SU-DHL-6 (cell line): ENCODE measurements around the gene CCNY.

Experiments
- H2AFZ ChIP-seq: fragments of 200-600 bp; sonication (generic); 2 replicates; pipeline ENCODE4 v1.6.1; 2014; ENCODE audit warnings: low read depth, mild to moderate bottlenecking, moderate library complexity, mixed read lengths, antibody characterized with exemption, low read length; ENCODE audit not compliant: severe bottlenecking
- H3F3A ChIP-seq: fragments of 200-600 bp; shearing (Covaris generic); 2 replicates; pipeline ENCODE4 v1.6.0; 2016; ENCODE audit warnings: antibody characterized with exemption, mild to moderate bottlenecking; ENCODE audit not compliant: insufficient read depth
- H3K27ac ChIP-seq: fragments of 200-600 bp; sonication (generic); 2 replicates; pipeline ENCODE4 v1.5.1; 2016; ENCODE audit warnings: low read depth, mild to moderate bottlenecking, low read length, moderate library complexity, mixed read lengths
- H3K27me3 ChIP-seq: fragments of 200-600 bp; sonication (generic), shearing (Covaris generic); 2 replicates; pipeline ENCODE4 v1.6.0; 2014; ENCODE audit warnings: mild to moderate bottlenecking, low read length
- H3K36me3 ChIP-seq: fragments of 200-600 bp; sonication (generic); 2 replicates; pipeline ENCODE4 v1.6.1; 2014; ENCODE audit warnings: mild to moderate bottlenecking, low read length, mixed read lengths
- H3K4me2 ChIP-seq: fragments of 300-600, 200-600 bp; shearing (Covaris generic), sonication (generic); 2 replicates; pipeline ENCODE4 v1.6.0; 2014; ENCODE audit warnings: low read length, low read depth, mild to moderate bottlenecking; ENCODE audit not compliant: poor library complexity, severe bottlenecking
- H3K4me3 ChIP-seq: fragments of 200-600 bp; sonication (generic); 2 replicates; pipeline ENCODE4 v1.5.1; 2014; ENCODE audit warnings: antibody characterized with exemption, low read length, mild to moderate bottlenecking, mixed read lengths; ENCODE audit not compliant: insufficient read depth, poor library complexity, severe bottlenecking
- H3K79me2 ChIP-seq: fragments of 200-600 bp; sonication (generic); 2 replicates; pipeline ENCODE4 v1.6.1; 2014; ENCODE audit warnings: mild to moderate bottlenecking, low read length, moderate library complexity; ENCODE audit not compliant: insufficient read depth
- H3K9ac ChIP-seq: fragments of 200-600 bp; sonication (generic); 2 replicates; pipeline ENCODE4 v1.7.0; 2014; ENCODE audit warnings: mild to moderate bottlenecking, low read length
- H3K9me2 ChIP-seq: fragments of 200-600 bp; sonication (generic); replicated peaks from 2 replicates; pipeline ENCODE4 v1.6.1; 2014; ENCODE audit warnings: low read length; ENCODE audit not compliant: insufficient read depth
- H3K9me3 ChIP-seq: fragments of 200-600 bp; sonication (generic); 2 replicates; pipeline ENCODE4 v1.6.1; 2014; ENCODE audit warnings: low read length, mixed read lengths; ENCODE audit not compliant: insufficient read depth
- H4K20me1 ChIP-seq: fragments of 200-600 bp; sonication (generic); 2 replicates; pipeline ENCODE4 v1.6.1; 2014; ENCODE audit warnings: low read depth, mild to moderate bottlenecking, antibody characterized with exemption, low read length, moderate library complexity, mixed read lengths
- EZH2phosphoT487 ChIP-seq: fragments of 200-600 bp; sonication (generic), shearing (Covaris generic); conservative IDR thresholded peaks from 2 replicates; pipeline ENCODE4 v1.6.1; 2018; ENCODE audit warnings: mild to moderate bottlenecking, antibody characterized with exemption, low read length, moderate library complexity, mixed read lengths
- TF ChIP-seq, protein P1 (sequence below): fragments of 200-600 bp; sonication (generic); IDR thresholded peaks from one replicate; pipeline ENCODE4 v1.5.1; 2017; ENCODE audit warnings: antibody characterized with exemption, mild to moderate bottlenecking, low read length, moderate library complexity; ENCODE audit not compliant: insufficient read depth, poor library complexity, severe bottlenecking

CCNY gene

DNA sequence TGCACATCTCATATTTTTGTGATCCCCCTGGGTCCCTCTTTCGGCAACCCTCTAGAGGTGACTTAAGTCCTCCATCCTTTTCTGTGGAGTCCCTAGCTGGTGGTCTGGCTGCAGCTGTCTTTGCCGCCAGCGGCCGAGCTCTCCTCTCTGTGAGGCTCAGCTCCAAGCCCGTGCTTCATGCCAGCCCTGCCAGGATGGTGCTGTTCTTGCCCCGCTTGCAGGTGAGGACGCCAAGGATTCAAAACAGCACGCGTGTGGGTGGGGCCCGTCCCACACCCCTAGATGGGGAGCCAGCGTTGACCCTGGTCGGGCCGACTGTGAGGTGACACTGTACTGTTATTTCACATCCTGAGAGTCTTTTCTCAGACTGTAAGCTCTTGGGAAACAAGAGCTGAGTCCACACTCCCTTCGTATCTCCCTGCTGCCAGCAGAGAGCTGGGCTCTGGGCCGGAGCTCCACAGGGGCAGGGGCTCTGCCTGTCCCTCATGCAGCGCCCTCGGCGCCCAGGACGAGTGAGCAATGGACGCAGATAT lies 232.2 kb downstream of the CCNY start:
- no peaks in the 10 kb centered on the region for H3K9me3 ChIP-seq
- no peaks in the 10 kb centered on the region for H3F3A ChIP-seq
- no peak overlapping the region for H3K27ac ChIP-seq
- no peaks in the 10 kb centered on the region for H3K9me2 ChIP-seq
- H4K20me1 ChIP-seq: no peaks in the 10 kb centered on the region
- H3K36me3 ChIP-seq: no peaks in the 10 kb centered on the region
- H3K27me3 ChIP-seq: no peaks in the 10 kb centered on the region
- no peak overlapping the region for H3K9ac ChIP-seq
- TF ChIP-seq, protein P1, sequence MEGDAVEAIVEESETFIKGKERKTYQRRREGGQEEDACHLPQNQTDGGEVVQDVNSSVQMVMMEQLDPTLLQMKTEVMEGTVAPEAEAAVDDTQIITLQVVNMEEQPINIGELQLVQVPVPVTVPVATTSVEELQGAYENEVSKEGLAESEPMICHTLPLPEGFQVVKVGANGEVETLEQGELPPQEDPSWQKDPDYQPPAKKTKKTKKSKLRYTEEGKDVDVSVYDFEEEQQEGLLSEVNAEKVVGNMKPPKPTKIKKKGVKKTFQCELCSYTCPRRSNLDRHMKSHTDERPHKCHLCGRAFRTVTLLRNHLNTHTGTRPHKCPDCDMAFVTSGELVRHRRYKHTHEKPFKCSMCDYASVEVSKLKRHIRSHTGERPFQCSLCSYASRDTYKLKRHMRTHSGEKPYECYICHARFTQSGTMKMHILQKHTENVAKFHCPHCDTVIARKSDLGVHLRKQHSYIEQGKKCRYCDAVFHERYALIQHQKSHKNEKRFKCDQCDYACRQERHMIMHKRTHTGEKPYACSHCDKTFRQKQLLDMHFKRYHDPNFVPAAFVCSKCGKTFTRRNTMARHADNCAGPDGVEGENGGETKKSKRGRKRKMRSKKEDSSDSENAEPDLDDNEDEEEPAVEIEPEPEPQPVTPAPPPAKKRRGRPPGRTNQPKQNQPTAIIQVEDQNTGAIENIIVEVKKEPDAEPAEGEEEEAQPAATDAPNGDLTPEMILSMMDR: no peak
- H2AFZ ChIP-seq: no peak overlapping the region
- no peaks in the 10 kb centered on the region for H3K79me2 ChIP-seq
- no peak overlapping the region for H3K4me2 ChIP-seq
- H3K4me3 ChIP-seq: no peak overlapping the region

DNA sequence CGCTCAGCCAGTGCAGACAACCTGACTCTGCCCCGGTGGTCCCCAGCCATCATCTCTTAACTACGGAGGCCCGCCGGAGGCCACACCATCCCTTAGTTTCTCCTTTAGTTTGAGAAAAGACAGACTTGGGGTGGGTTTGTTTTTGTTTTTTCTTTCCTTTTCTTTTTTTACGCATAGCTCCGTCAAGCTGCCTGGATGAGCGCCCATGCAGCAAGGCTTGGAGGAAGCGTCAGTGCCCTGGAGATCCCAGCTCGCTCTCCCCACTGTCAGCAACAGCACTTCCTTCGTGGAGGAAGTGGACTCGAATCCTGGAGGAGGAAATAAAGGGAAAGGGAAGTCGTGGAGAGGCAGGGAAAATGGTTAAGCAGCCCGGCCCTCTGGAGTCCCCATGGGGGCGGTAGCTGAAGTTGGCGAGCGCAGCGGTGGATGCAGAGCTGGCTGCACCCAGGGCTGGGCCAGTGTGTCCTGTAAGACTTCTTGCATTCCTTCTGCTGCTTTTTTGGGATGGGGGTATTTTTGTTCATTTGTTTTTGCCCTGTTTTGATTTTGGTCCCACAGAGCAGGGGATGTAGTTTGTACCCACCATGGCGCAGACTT lies 232.9 kb downstream of the CCNY start:
- H3K9ac ChIP-seq: no peak overlapping the region
- no peaks in the 10 kb centered on the region for H3K9me3 ChIP-seq
- H3K4me2 ChIP-seq: no peak overlapping the region
- H3K4me3 ChIP-seq: no peak overlapping the region
- H3K9me2 ChIP-seq: no peaks in the 10 kb centered on the region
- no peaks in the 10 kb centered on the region for H4K20me1 ChIP-seq
- H3K27me3 ChIP-seq: no peaks in the 10 kb centered on the region
- no peaks in the 10 kb centered on the region for H3K36me3 ChIP-seq
- no peak overlapping the region for H2AFZ ChIP-seq
- no peaks in the 10 kb centered on the region for H3K79me2 ChIP-seq
- H3F3A ChIP-seq: no peaks in the 10 kb centered on the region
- no peak overlapping the region for H3K27ac ChIP-seq
- TF ChIP-seq EZH2phosphoT487: no peak

DNA sequence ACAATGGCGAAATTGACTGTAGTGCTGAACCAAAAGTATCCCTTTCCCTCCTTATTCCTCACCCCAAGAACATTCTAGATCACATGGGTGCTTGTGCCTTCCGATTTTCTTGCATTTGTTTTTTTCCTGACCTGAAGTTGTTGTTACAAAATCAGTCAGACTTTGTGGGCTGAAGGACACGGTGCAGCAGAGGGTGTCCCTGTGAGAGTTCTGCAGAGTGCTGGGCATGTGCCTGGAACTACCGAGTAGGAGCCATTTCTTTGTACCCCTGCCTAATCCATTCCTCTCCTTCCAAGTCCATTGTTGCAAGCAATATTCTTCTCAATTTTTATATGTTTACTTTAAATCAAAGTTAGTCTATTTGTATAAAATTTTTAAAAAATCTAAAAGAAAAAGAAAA lies 233.5 kb downstream of the CCNY start:
- no peaks in the 10 kb centered on the region for H4K20me1 ChIP-seq
- H3K4me3 ChIP-seq: no peak overlapping the region
- H3K9me3 ChIP-seq: no peaks in the 10 kb centered on the region
- H3F3A ChIP-seq: no peaks in the 10 kb centered on the region
- H3K79me2 ChIP-seq: no peaks in the 10 kb centered on the region
- H3K9me2 ChIP-seq: no peaks in the 10 kb centered on the region
- no peaks in the 10 kb centered on the region for H3K36me3 ChIP-seq
- no peaks in the 10 kb centered on the region for H3K27me3 ChIP-seq
- no peak for TF ChIP-seq EZH2phosphoT487
- TF ChIP-seq, protein P1: no peak
- no peak overlapping the region for H2AFZ ChIP-seq
- H3K9ac ChIP-seq: no peak overlapping the region
- H3K27ac ChIP-seq: no peak overlapping the region
- H3K4me2 ChIP-seq: no peak overlapping the region

DNA sequence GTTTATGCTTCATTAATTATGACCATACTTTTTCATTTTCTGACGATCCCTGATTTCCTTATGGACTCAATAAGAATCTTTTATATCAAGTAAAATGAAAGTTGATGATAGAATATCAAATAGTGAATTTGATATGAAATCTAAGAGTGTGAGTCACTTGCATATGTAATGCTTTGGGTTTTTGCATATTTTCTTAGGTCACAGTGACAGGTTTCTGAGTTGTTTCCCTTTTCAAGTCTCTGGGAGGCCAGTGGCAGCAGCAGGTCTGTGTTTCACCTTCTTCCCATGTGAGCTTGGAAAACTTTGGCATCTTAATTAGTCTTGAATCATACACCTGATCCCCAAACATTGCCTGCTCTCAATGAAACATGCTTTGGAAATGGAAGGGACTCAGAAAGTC lies 234.1 kb downstream of the CCNY start:
- no peak overlapping the region for H3K4me3 ChIP-seq
- H3K27me3 ChIP-seq: no peaks in the 10 kb centered on the region
- H3K9ac ChIP-seq: no peak overlapping the region
- H3K36me3 ChIP-seq: no peaks in the 10 kb centered on the region
- no peaks in the 10 kb centered on the region for H4K20me1 ChIP-seq
- H3F3A ChIP-seq: no peaks in the 10 kb centered on the region
- H3K79me2 ChIP-seq: no peaks in the 10 kb centered on the region
- no peak overlapping the region for H3K4me2 ChIP-seq
- no peak for TF ChIP-seq EZH2phosphoT487
- TF ChIP-seq, protein P1: no peak
- H3K9me3 ChIP-seq: no peaks in the 10 kb centered on the region
- H3K9me2 ChIP-seq: no peaks in the 10 kb centered on the region
- H2AFZ ChIP-seq: no peak overlapping the region
- no peak overlapping the region for H3K27ac ChIP-seq
